Right ventricle myocardium superior (tissue), 1 donor: ENCODE measurements around the gene CSNK2A2. TPM values are rescaled to one million over a fixed set of nuclear protein-coding genes. Genes with fewer than 3 reads are reported as not detected.

Experiments used
- ATAC-seq: fragments of 200-7000 bp; cut with Tn5 transposase; one replicate; pipeline ENCODE4 v1.9.1; 2020; ENCODE audit warnings: mild to moderate bottlenecking; ENCODE audit not compliant: poor library complexity
- DNase-seq: peaks from one replicate; pipeline ENCODE4 v3.0.0-alpha.2; 2020
- intact Hi-C: fragments of 100-400 bp; cut with DNase I; formaldehyde crosslinking; loops from one replicate; pipeline ENCODE4 v1.11.2; 2022
- long read RNA-seq: library from polyadenylated mRNA; unstranded; transcript quantifications from one replicate; pipeline ENCODE4 v2.0.0, GENCODE V29; 2021
- total RNA-seq: library from RNA; stranded (reverse); fragmentation: NEBNext Ultra II Directional; extraction: Animal tissue kit (Norgen Biotek cat#: 25700); gene quantifications from one replicate; pipeline ENCODE4 v1.2.1, GENCODE V29; 2021
- donor health status: DM: no; HTN: yes; CAD: no; lungs with severe emphysema.

Gene CSNK2A2
- total RNA-seq = 32.4 TPM
- long read RNA-seq, transcript CSNK2A2-201 (12 exons, 1,701 nt) = major isoform, 46 of 61 reads
- long read RNA-seq, partial matches to known transcripts = 2 of 61 reads
- long read RNA-seq, other reads (novel, unspliced or antisense) = 13 of 61 reads

- DNase-seq (peak; percentile 82), ATAC-seq (peak; percentile 96)
- intact Hi-C loops = loop anchor here (10.0 kb wide), 1 partner anchor 183 kb away; no protein-coding TSS in a partner anchor
Measured at GRCh38 chr16:58198022-58198683, at the start of gene CSNK2A2. Gene CSNK2A2, minus strand, starts transcription at chr16:58198106. Its CDS starts 370 bp downstream, at chr16:58197736.

GRCh38 chr16:58243528-58244004 is 45.7 kb upstream of the CSNK2A2 start:
- no peak for DNase-seq
- intact Hi-C loops = no loop called here
- ATAC-seq = no peak

DNA sequence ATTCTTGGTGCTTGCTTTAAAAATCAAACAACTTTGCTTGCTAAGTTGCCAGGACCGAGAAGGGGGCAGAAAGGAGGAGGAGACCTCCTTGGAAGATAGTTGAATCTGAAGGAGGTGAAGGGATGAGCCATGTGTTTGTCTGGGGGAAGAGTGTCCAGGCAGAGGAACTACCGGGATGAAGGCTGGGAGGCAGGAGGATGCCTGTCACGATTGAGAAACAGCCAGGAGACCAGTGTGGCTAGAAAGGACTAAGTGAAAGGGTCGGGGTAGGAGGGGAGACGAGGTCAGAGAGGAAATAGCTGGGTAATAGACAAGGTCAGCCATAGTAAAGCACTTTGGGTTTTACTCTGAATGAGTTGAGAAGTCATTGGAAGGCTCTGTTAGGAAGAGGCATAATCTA is 38.9 kb upstream of the CSNK2A2 start:
- no peak for DNase-seq
- intact Hi-C loops = no loop called here

DNA sequence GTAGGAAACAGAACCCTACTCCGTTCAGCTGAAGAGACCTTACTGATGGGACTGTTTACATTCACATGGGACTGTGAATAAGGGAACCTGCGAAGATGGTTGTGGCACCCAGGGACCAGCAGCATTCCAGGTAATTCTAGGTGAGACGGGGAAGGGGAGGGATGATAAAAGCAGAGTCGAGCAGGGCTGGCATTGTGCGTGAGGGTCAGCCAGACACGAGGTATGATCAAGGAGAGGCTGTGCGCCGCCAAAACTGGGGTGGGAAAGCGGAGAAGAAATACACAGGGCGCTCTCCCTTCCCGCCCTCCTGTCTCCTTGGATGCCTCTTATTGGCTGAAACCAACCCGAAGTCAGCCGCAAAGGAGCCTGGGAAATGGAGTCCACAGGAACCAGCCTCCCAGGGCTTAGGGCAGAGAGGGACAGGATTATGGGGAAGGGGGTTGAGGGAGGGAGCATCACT is 38.4 kb upstream of the CSNK2A2 start:
- peak; percentile 69 for DNase-seq
- intact Hi-C loops = no loop called here
- ATAC-seq = peak; percentile 96

More for the DNA sequence above, 38.9 kb upstream of the CSNK2A2 start:
- peak; percentile 25 for ATAC-seq

DNA sequence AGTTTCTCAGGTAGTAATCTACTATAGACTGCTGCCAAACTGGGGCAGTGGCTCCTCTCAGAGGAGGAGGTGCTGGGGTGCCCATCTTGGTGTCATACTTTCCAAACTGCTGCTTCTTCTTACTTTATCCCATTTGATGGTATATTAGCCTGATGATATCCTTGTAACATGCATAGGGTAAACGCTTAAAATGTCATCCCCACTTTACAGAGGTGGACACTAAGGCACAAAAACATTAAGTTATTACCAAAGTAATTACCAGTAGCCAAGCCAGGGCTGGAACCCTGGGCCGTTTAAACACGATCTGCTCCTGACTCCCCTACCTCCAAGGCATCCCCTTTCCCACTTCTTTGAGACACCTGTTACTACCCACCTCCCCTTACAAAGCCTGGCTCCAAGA is 37.8 kb upstream of the CSNK2A2 start:
- DNase-seq = no peak
- intact Hi-C loops = no loop called here
- no peak for ATAC-seq

DNA sequence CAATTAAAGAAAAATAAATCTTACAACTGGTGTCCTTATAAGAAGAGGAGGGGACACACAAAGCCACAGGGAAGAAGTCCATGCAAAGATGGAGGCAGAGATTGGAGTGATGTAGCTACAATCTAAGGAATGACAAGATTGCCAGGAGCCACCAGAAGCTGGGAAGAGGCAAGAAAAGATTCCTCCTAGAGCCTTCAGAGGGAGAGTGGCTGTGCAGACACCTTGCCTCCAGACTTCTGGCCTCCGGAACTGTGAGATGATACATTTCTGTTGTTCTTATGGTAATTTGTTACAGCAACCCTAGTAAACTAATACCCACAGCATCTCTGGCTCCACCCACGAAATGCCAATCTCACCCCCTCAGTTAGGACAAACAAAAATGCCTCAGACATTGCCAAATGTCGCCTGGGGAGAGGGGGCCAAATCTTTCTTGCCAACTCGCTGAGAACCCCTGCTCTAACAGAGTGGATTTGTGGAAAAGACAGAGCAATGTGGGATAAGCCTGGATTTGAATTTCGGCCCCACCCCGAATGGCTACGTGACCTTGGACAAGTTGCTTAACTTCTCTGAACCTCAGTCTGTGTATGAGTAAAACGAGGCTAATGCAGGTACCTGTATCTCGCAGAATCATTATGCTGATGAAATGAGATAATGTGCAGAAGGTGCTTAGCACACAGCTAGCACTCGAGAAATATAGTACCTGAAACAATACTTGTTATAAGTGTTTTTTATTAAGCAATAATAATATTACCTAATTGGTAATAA is 37.1 kb upstream of the CSNK2A2 start:
- no peak for DNase-seq
- intact Hi-C loops = no loop called here
- no peak for ATAC-seq

DNA sequence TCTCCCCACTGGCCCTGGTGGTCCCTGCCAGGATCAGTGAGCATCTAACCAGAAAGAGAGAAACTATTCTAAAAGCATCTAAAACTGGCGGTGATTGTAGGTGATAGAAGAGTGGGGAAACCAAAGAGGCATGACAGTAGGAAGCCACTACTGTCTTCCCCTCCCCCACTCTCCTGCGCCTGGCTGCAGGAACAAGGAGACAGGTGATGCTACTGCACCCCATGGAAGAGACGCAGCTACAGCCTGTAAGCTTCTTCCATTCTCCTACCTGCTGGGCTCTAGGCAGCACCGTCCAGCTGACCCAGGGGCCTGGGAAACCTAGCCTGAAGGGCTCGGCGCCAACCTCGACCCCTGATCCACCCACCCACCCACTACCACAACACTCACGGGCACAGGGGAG is 32.4 kb upstream of the CSNK2A2 start:
- intact Hi-C loops = no loop called here
- no peak for DNase-seq
- no peak for ATAC-seq

GRCh38 chr16:58226790-58227189 is 28.9 kb upstream of the CSNK2A2 start:
- DNase-seq = no peak
- intact Hi-C loops = no loop called here
- ATAC-seq = no peak

DNA sequence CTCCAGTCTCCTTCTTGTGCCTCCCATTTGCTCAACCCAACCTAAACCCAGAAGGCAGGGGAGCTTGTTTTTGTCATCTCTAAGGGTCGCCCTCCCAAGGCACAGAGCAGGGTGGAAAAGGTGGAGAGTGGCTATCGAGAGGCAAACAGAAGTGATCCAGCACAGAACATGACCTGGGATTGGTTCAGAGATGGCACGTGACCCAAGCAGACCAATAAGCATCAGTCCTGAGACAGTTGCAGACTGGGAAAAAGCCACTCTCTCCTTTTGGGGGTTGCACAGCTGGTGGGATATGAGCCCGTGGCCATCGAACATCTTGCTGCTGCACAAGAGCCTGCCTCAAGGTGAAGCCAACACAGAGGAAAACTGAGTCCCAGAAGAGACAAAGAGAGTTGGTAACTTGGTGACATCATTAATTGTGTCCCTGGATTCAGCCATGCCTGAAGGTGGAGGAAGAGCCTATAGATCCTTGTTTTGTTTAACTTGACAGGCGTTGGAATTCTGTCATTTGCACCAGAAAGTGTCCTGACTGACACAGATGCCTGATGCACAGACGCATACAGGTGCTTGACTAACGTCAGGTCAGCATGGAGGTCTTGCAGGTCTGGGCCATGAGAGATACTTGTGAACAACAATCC is 28.2 kb upstream of the CSNK2A2 start:
- DNase-seq (no peak), ATAC-seq (no peak)
- intact Hi-C loops = no loop called here

- intact Hi-C loops = no loop called here
- ATAC-seq = peak; percentile 29
- DNase-seq = no peak
Measured at GRCh38 chr16:58222532-58223316, 24.8 kb upstream of the CSNK2A2 start.

GRCh38 chr16:58219432-58219831 is 21.5 kb upstream of the CSNK2A2 start:
- intact Hi-C loops = no loop called here
- ATAC-seq (no peak), DNase-seq (no peak)

GRCh38 chr16:58218786-58219185 is 20.9 kb upstream of the CSNK2A2 start:
- intact Hi-C loops = no loop called here
- DNase-seq (no peak), ATAC-seq (no peak)

GRCh38 chr16:58217311-58217925 is 19.5 kb upstream of the CSNK2A2 start:
- ATAC-seq = no peak

GRCh38 chr16:58212824-58213655 is 15.1 kb upstream of the CSNK2A2 start:
- intact Hi-C loops = no loop called here
- no peak for ATAC-seq
- no peak for DNase-seq

More at GRCh38 chr16:58217311-58217925, 19.5 kb upstream of the CSNK2A2 start:
- intact Hi-C loops = no loop called here
- no peak for DNase-seq

- no peak for ATAC-seq
- no peak for DNase-seq
- intact Hi-C loops = no loop called here
Measured at GRCh38 chr16:58211846-58212245, 13.9 kb upstream of the CSNK2A2 start.

- DNase-seq (no peak), ATAC-seq (no peak)
- intact Hi-C loops = no loop called here
Measured at GRCh38 chr16:58211245-58211644, 13.3 kb upstream of the CSNK2A2 start.

GRCh38 chr16:58205276-58206036 is 7.5 kb upstream of the CSNK2A2 start:
- DNase-seq (no peak), ATAC-seq (no peak)
- intact Hi-C loops = no loop called here
